ENCODE data around the gene TRIM38.
"Not testable (repeated sequence)": the region's sequence is repeated elsewhere in the genome, so short reads cannot be mapped to it uniquely, and the experiment has no call there.

Gene TRIM38

GRCh38 chr6:25998379-25998778, 35.8 kb downstream of the TRIM38 start:
- H3K9ac ChIP-seq (ENCODE audit: insufficient read length, low read depth) = no peak overlapping the region
- no peak overlapping the region for H3K4me3 ChIP-seq (ENCODE audit: insufficient read length, low read depth)
- peaks cover 8% of the 10 kb centered on the region for H3K36me3 ChIP-seq (ENCODE audit: insufficient read depth, insufficient read length, low read length)
- peaks cover 6% of the 10 kb centered on the region for H3K4me1 ChIP-seq (ENCODE audit: insufficient read depth, insufficient read length)
- no peak for TF ChIP-seq YY1 (IDR thresholded peaks at IDR 0.05; ENCODE audit: insufficient read depth, insufficient read length)
- DNase-seq (ENCODE audit: low read depth, low spot score) = no peak
- H3K9me3 ChIP-seq (ENCODE audit: insufficient read depth, low read length) = peaks cover 4% of the 10 kb centered on the region; the same call in 1 of the 2 replicates
- no peaks in the 10 kb centered on the region for H3K27me3 ChIP-seq (ENCODE audit: insufficient read depth, insufficient read length)

GRCh38 chr6:25999225-25999624, 36.6 kb downstream of the TRIM38 start:
- not testable (repeated sequence) for H3K27me3 ChIP-seq (ENCODE audit: insufficient read depth, insufficient read length); H3K36me3 ChIP-seq (ENCODE audit: insufficient read depth, insufficient read length, low read length); H3K4me1 ChIP-seq (ENCODE audit: insufficient read depth, insufficient read length); H3K9me3 ChIP-seq (ENCODE audit: insufficient read depth, low read length); DNase-seq (ENCODE audit: low read depth, low spot score); H3K4me3 ChIP-seq (ENCODE audit: insufficient read length, low read depth); H3K9ac ChIP-seq (ENCODE audit: insufficient read length, low read depth)

- Histone ChIP-seq H3K36me3 (ENCODE audit: insufficient read depth, insufficient read length, low read length) (peaks cover 8% of the 10 kb centered on the region), H3K9ac (ENCODE audit: insufficient read length, low read depth) (no peak overlapping the region), H3K27me3 (ENCODE audit: insufficient read depth, insufficient read length) (no peaks in the 10 kb centered on the region), H3K9me3 (ENCODE audit: insufficient read depth, low read length) (0 out of 2 replicates have a peak, but pooled peaks cover 4% of the 10 kb centered on the region), H3K4me1 (ENCODE audit: insufficient read depth, insufficient read length) (peaks cover 6% of the 10 kb centered on the region), H3K4me3 (ENCODE audit: insufficient read length, low read depth) (no peak overlapping the region)
- DNase-seq (ENCODE audit: low read depth, low spot score) = no peak
- no peak for TF ChIP-seq ZNF274 (IDR thresholded peaks at IDR 0.05; ENCODE audit: low read depth, low read length)
- no peak for TF ChIP-seq YY1 (IDR thresholded peaks at IDR 0.05; ENCODE audit: insufficient read depth, insufficient read length)
- no peak for TF ChIP-seq SUZ12 (IDR thresholded peaks at IDR 0.05; ENCODE audit: extremely low read depth, insufficient read depth, insufficient read length)
Measured at GRCh38 chr6:26000366-26001144, 38.0 kb downstream of the TRIM38 start.

- no peak for DNase-seq (ENCODE audit: low read depth, low spot score)
Measured at GRCh38 chr6:26003102-26003694, 40.6 kb downstream of the TRIM38 start.

GRCh38 chr6:26006086-26006939, 43.7 kb downstream of the TRIM38 start:
- H3K9me3 ChIP-seq (ENCODE audit: insufficient read depth, low read length) = no peaks in the 10 kb centered on the region
- TF ChIP-seq ZNF274 (IDR thresholded peaks at IDR 0.05; ENCODE audit: low read depth, low read length) (no peak), YY1 (IDR thresholded peaks at IDR 0.05; ENCODE audit: insufficient read depth, insufficient read length) (no peak), SUZ12 (IDR thresholded peaks at IDR 0.05; ENCODE audit: extremely low read depth, insufficient read depth, insufficient read length) (no peak)
- no peak overlapping the region for H3K4me3 ChIP-seq (ENCODE audit: insufficient read length, low read depth)
- H3K4me1 ChIP-seq (ENCODE audit: insufficient read depth, insufficient read length) = no peaks in the 10 kb centered on the region
- DNase-seq (ENCODE audit: low read depth, low spot score) = no peak
- H3K9ac ChIP-seq (ENCODE audit: insufficient read length, low read depth) = no peak overlapping the region
- no peaks in the 10 kb centered on the region for H3K36me3 ChIP-seq (ENCODE audit: insufficient read depth, insufficient read length, low read length)
- no peaks in the 10 kb centered on the region for H3K27me3 ChIP-seq (ENCODE audit: insufficient read depth, insufficient read length)

More at GRCh38 chr6:26003102-26003694, 40.6 kb downstream of the TRIM38 start:
- Histone ChIP-seq H3K9me3 (ENCODE audit: insufficient read depth, low read length) (no peaks in the 10 kb centered on the region), H3K4me1 (ENCODE audit: insufficient read depth, insufficient read length) (peaks cover 3% of the 10 kb centered on the region), H3K36me3 (ENCODE audit: insufficient read depth, insufficient read length, low read length) (peaks cover 5% of the 10 kb centered on the region), H3K4me3 (ENCODE audit: insufficient read length, low read depth) (no peak overlapping the region), H3K27me3 (ENCODE audit: insufficient read depth, insufficient read length) (no peaks in the 10 kb centered on the region), H3K9ac (ENCODE audit: insufficient read length, low read depth) (no peak overlapping the region)
- TF ChIP-seq ZNF274 (IDR thresholded peaks at IDR 0.05; ENCODE audit: low read depth, low read length) (no peak), SUZ12 (IDR thresholded peaks at IDR 0.05; ENCODE audit: extremely low read depth, insufficient read depth, insufficient read length) (no peak)

- not testable (repeated sequence) for H3K4me3 ChIP-seq (ENCODE audit: insufficient read length, low read depth); H3K27me3 ChIP-seq (ENCODE audit: insufficient read depth, insufficient read length); H3K36me3 ChIP-seq (ENCODE audit: insufficient read depth, insufficient read length, low read length); H3K9ac ChIP-seq (ENCODE audit: insufficient read length, low read depth); H3K4me1 ChIP-seq (ENCODE audit: insufficient read depth, insufficient read length); DNase-seq (ENCODE audit: low read depth, low spot score); H3K9me3 ChIP-seq (ENCODE audit: insufficient read depth, low read length)
Measured at GRCh38 chr6:26006940-26007305, 44.3 kb downstream of the TRIM38 start.

- DNase-seq (ENCODE audit: low read depth, low spot score) = no peak
- no peak overlapping the region for H3K4me3 ChIP-seq (ENCODE audit: insufficient read length, low read depth)
- no peaks in the 10 kb centered on the region for H3K27me3 ChIP-seq (ENCODE audit: insufficient read depth, insufficient read length)
- H3K36me3 ChIP-seq (ENCODE audit: insufficient read depth, insufficient read length, low read length) = no peaks in the 10 kb centered on the region
- no peak for TF ChIP-seq SUZ12 (IDR thresholded peaks at IDR 0.05; ENCODE audit: extremely low read depth, insufficient read depth, insufficient read length)
- TF ChIP-seq YY1 (IDR thresholded peaks at IDR 0.05; ENCODE audit: insufficient read depth, insufficient read length) = no peak
- no peak for TF ChIP-seq ZNF274 (IDR thresholded peaks at IDR 0.05; ENCODE audit: low read depth, low read length)
- H3K9ac ChIP-seq (ENCODE audit: insufficient read length, low read depth) = no peak overlapping the region
- H3K4me1 ChIP-seq (ENCODE audit: insufficient read depth, insufficient read length) = no peaks in the 10 kb centered on the region
- no peaks in the 10 kb centered on the region for H3K9me3 ChIP-seq (ENCODE audit: insufficient read depth, low read length)
Measured at GRCh38 chr6:26008470-26008869, 45.9 kb downstream of the TRIM38 start.
